Suprapubic skin (tissue), 3 donors: ENCODE data around the gene RTCB.

ENCODE experiments used
- EP300 ChIP-seq: sonication (generic); formaldehyde crosslinking; IDR thresholded peaks from one replicate; pipeline ENCODE4 v1.6.1; 2017; ENCODE audit warnings: antibody characterized with exemption
- POLR2A ChIP-seq, 2 donors: fragments of 450-650 bp; IDR thresholded peaks; one replicate each; pipeline ENCODE4 v1.6.1; 2017; ENCODE audit warnings: antibody characterized with exemption in 2 of 2, mild to moderate bottlenecking in 2 of 2, moderate library complexity in 2 of 2
- TF ChIP-seq, protein P1 (sequence below), 2 donors: fragments of 200-600 bp in 1 of 2; fragments of 450-650 bp in 1 of 2; sonication (generic) in 1 of 2; IDR thresholded peaks; one replicate each; pipeline ENCODE4 v1.5.1; 2016 to 2019; ENCODE audit warnings: antibody characterized with exemption in 2 of 2, mild to moderate bottlenecking in 1 of 2, moderate library complexity in 1 of 2

DNA sequence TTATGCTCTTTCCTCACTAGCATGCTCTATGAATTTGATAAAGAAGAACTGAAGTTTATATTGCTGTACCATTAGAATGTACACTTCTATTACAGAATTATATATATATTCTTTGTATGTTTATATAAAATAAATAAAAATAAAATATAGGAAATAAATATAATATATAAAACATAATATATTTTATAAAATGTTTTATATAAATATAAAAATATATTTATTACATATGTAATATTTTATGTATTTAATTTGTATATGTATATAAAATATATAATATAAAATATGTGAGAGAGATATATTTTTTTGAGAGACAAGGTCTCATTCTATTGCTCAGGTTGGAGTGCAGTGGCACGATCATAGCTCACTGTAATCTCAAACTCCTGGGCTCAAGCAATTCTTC, 18.3 kb upstream of the RTCB start:
- TF ChIP-seq, protein P1, sequence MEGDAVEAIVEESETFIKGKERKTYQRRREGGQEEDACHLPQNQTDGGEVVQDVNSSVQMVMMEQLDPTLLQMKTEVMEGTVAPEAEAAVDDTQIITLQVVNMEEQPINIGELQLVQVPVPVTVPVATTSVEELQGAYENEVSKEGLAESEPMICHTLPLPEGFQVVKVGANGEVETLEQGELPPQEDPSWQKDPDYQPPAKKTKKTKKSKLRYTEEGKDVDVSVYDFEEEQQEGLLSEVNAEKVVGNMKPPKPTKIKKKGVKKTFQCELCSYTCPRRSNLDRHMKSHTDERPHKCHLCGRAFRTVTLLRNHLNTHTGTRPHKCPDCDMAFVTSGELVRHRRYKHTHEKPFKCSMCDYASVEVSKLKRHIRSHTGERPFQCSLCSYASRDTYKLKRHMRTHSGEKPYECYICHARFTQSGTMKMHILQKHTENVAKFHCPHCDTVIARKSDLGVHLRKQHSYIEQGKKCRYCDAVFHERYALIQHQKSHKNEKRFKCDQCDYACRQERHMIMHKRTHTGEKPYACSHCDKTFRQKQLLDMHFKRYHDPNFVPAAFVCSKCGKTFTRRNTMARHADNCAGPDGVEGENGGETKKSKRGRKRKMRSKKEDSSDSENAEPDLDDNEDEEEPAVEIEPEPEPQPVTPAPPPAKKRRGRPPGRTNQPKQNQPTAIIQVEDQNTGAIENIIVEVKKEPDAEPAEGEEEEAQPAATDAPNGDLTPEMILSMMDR (IDR thresholded peaks at IDR 0.05), result no peak
- TF ChIP-seq EP300 (no peak), POLR2A (IDR thresholded peaks at IDR 0.05) (no peak)
